ENCODE data around the gene SGIP1.

SGIP1 gene

DNA sequence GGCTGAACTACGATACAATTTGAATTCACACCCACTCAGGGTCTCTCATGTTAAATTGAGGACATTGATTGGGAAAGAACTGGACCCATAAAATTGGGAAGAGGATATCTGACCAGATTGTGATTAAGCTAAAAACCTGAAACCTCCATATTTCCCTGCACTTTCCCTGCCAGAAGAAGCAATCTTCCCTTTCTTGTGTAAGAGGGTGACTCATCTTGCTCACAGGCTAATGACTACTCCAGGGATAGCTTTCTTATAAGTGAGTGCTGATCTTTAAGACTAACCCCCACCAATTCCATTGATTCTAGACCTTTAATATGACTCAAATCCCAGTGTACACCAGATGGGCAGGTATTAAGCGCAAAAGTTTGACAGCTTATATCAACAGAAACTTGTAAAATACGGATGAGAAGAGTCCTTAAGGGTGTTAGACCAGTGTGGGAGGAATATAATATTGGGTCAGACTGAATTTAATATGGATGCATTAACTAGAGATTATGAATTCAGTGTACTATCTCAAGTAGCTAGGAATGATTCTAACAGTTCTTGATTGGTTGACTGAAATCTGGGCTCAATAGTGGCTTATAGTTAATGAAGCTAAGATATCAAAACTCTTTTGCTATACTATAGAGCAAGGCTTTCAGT, 12.1 kb upstream of the SGIP1 start:
- no peak for DNase-seq

DNA sequence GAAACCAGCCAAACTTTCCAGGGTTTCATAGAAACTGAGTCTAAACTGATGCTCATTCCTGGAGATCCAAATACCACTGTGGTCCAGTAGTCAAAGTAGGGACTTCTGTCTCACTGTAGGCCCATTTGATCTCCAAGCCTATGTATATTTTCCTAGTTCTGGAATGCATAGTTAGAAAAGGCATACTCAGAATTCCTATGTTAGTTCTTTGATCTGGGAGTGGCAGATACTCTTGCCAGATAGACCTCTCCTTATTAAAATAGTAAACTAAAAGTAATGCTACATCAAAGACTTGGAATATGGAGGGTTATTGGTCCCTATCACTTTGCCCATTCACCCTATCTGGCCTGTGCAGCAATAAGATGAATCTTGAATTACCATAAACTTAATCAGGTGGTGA, 10.4 kb upstream of the SGIP1 start:
- DNase-seq: no peak

DNA sequence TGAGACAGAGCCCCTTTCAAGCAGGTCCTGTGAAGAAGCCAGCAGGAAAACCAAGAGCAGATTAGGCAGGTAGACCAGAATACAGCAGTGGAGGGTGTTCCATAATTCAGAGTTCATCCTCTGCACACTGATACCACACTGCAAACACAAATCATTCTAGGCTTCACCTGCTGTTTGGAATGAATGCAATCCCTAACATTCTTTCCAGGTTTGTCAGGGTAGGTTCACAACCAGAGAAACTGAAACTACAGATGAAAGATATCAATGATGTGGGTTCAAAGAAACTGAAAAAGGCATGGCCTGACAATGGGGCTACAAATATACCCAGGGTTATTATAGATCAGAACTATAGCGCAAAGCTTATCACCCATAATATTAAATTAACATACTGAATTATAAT, 8.9 kb upstream of the SGIP1 start:
- no peak for DNase-seq

DNA sequence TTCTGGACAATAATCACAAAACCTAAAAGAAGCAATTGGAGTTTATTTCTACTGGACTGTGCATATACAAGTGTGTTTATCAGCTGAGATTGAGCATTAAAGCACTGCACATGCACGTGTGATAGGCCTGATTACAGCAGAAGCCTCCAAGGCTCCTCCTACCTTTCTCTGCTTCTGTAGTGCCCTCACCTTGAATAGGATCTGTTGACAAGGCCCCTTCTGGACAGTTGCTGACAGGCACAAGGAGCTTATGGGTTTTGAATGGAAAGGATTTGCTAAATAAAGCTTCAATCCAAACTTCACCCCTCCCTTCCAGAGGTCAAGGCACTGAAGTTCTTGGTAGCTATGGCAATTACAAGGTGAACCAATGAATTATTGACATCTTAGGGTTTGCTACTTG, 7.9 kb upstream of the SGIP1 start:
- no peak for DNase-seq

DNA sequence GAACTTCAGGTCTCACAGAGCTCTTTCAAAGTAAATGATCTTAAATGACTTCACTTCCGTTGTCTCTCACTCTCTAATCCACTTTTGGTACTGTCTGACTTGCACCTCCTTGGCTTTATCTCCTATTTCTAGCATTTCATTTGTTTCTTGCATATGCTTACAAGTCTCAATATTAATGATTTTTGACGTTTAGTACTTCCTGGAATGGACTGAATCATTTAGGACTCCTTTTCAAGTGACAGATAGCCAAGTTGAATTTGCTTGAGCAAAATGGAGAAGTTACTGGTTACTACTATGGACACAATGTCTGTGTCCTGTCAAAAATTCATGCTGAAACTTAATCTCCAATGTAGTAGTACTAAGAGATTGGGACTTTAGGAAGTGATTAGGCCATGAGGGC, 7.0 kb upstream of the SGIP1 start:
- no peak for DNase-seq

DNA sequence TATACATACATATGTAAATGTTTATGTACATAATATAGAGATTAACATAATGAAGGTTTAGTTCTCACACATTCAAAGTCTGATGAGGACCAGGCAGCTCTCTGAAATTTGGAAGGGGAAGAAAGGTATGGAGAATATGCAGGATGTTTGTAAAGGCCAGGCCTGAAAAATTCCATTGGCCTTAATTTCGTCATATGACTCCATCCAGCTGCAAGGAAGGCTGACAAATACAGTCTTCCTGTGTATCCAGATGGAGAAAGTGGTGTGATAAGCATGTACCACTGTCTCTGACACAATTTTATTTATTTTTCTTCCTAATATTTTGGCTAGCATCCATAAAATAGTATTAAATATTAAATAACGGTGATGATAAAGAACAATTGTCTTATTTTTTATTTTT, 6.3 kb upstream of the SGIP1 start:
- no peak for DNase-seq

DNA sequence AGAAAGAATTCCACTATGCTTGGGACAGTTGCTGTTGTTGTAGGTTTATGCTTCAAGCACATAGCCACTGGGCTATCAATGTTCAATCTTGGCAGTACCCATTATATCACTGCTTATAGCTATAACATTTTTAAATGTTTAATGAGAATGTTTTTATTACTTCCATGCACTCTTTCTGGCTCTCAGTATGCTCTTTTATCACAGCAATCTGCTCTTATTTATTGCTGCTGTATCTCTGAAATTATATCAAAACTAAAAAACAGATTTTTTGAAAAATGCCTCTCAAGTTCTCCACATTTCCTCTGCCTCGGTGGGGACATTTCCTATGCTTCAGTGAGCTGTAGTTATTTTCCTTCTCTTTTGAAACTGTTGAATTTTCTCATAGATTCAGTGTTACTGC, 5.4 kb upstream of the SGIP1 start:
- DNase-seq: no peak

DNA sequence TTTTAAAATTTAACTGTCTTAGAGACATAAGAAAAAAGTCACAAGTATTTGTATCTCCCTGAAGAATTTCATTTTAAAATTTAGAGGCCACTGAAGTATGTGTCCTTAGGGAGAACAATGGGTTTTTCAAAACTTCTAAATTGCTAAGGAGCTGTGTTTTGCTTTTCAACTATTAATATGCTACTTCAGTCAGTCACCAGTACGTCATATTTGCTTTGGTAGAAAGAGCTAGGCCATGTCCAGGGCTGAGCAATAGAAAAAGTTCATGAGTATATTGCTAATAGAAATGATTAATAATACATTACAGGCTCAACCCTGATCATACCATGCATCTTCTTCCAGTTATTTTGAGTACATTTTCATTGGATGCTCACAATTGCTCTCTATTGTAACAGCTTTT, 1.7 kb upstream of the SGIP1 start:
- no peak for DNase-seq

DNA sequence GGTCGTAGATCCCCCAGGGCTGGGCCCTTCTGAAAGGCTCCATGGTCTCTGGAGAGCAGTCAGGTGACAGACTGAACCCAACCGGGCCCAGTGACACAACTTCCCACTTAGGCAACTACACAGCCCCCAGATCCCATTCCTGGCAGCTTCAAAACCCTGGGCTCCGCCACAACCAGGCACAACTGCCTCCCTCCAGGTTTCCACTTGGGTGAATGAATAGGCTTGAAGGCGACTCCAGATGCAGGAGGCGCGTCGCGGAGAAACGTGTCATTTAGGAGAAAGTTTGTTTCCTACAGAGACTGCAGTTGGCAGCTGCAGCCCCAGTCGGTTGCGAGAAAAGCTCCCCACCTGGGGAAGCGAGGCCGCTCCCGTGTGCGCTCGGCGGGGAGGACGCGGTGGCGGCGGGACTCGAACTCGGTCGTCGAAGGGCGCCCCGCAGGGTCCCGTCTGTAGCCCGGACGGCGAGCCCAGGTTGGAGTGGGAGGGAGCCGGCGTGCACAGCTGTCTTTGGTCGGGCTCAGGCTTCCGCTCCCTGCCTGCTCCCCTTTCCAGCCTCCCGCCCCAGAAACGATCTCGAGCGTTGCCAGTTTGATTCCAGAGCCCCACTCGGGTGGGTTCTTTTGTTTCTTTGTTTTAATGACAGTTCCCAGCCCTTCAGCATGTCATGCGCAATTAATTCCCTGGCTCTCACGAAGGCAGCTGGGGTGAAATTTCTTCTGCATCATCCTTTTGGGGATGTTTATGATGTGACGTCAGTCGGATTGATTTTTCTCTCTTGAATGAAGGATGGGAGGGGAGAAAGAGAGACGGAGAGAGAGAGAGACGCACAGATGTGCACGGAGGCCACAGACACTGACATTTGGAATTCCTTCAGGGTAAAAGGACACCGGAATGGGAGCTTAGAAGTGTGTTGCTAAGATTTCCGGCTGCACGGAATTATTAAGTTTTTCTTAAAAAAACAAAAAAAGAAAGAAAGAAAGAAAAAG, 862 bp upstream of the SGIP1 start:
- DNase-seq: no peak

DNA sequence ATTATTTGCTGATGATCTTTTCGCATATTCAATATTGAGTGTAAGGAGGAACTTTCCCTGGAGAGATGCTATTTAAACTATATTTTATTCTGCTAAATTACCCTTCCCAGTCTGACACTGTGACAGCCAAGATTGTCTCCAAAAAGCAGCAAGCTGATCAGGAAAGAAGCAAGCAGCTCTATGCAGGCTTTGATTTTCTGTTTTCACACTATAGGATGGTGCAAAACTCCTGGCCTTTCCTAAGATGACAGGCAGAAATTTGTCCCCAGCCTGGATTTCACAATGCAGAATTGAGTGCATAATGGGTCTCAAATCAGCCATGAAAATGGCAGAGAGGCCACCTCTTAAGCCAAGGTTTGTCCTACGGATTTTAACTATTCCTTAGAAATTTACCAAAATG, 1.1 kb downstream of the SGIP1 start:
- no peak for DNase-seq

DNA sequence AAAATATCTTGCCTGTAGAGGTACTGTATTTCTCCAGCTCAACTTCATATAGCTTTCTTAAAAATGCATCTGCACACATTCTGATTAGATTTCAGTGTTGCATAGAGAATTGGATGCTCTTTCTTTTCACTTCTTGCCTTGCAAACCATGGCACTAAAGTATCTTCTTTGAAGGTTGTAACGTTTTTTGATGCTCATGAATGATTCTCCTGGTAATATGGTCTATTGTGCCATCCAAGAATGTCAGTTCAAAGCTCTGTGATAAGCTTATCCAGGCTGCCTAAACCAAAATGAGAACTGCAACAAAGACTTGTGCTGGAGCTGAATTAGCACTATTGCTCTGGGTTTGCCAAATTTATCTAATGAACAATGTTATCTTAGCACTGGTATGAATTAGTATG, 1.9 kb downstream of the SGIP1 start:
- DNase-seq: no peak

DNA sequence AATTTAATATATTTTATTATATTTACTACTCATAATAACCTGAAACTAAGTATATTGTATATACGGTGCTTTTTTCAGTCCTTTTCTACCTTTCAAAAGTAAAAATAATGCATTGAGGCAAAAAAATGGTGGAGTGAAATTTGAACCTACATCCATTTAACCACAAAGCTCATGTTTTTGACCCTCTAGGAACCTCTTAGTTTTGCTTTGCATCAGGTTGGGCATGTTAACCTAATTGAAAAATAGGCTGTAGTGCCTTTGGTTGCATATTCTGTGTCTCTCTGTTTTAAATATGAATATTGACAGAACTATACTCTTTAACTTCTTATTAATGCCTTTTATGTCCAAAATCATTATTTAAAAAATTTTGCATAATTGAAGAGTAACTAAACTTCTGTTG, 3.8 kb downstream of the SGIP1 start:
- no peak for DNase-seq

DNA sequence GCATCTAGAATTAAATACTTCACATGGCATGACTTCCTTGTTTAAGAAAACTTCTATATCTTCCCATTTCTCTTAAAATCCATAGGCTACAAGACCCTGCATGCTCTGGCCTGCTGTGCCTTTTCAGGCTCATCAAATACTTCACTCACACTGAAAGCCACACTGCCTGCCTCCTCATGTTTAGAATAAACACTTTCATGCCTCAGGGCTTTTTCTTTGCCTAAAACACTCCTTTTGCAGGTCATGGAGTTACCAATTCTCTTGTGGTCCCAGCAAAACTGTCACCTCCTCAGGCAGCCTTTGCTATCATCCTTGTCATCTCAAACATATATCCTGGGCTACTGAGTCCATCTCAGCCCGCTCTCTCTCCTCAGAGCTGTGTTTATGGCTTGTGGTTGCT, 5.5 kb downstream of the SGIP1 start:
- DNase-seq: no peak

DNA sequence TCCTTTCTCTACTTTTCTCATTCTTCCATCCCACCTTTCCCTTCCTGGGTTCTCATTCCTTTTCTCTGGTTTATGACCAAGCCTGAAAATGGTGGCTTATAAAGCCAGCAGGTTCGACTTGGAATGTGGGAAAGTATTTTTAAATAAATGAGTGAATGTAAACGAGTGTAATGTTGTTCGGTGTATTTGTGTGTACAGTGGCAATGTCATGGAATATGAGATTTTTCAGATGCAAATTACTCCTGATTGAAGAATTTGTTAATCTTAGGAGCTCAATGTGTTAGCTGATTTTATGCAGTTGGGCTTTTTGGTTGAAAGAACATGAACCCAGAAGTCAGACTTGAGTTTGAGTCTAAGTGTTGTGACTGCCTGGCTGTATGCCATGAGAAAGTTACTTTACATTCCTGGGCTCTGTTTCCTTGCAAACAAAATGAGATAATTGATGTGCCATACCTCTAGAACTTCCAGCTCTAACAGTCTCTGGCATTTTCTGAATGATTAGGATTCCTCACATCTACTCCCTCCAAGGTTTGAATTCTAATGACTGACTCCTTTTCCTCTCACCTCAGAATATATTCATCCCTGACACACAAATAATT, 6.6 kb downstream of the SGIP1 start:
- DNase-seq: no peak

DNA sequence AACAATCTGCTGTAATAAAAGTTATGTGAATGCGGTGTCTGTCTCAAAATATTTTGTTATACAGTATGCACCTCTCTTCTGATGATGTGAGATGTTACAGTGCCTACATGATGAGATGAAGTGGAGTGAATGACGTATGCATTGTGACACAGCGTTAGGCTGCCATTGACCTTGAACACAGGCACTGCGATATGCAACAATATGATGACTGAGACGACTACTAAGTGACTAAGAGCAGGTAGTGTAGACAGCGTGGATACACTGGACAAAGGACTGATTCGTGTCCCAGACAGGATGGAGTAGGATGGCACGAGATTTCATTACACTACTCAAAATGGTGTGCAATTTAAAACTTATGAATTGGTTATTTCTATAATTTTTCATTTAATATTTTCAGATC, 8.4 kb downstream of the SGIP1 start:
- no peak for DNase-seq

DNA sequence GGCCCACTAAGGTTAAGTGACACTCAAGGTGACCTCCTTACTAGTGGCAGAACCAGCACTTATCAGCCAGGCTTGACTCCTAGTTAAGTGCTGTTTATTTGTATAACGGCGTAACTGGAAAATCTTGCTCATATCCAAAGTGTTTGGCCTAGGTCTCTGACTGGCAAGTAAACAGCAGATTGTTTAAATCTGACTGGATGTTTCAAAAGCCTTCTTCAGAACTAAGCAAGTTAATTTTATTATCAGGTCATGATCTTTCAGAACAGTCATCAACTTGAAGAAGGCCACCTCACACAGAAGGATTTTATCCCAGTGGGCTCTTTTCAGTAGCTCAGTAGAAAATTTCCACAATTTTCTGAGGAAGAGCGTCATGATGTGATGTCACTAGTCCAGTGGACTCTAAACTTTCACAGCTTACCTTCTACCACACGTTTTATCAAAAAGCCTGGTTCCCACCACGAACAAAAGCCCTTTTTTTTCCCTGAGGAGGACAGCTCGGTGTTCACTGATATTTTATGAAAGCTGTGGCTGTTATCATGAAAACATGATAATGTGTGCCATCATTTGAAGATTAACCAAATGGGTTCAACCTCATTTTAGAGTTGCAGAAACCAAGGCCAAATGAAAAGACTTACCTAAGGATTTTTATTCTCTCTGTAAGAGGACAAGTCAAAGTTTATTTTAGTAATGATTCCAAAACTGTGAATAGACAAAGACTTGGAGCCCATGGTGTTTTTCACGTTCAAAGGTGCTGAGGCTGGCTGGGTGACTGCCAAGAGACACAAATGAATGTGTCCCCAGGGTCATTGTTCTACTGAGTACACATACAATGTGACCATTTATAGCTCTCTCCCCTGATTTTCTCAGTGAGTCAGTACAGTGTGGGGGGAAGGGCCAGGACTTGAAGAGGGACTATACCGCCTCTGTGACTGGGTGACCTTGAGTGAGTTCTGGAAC, 9.1 kb downstream of the SGIP1 start:
- no peak for DNase-seq

DNA sequence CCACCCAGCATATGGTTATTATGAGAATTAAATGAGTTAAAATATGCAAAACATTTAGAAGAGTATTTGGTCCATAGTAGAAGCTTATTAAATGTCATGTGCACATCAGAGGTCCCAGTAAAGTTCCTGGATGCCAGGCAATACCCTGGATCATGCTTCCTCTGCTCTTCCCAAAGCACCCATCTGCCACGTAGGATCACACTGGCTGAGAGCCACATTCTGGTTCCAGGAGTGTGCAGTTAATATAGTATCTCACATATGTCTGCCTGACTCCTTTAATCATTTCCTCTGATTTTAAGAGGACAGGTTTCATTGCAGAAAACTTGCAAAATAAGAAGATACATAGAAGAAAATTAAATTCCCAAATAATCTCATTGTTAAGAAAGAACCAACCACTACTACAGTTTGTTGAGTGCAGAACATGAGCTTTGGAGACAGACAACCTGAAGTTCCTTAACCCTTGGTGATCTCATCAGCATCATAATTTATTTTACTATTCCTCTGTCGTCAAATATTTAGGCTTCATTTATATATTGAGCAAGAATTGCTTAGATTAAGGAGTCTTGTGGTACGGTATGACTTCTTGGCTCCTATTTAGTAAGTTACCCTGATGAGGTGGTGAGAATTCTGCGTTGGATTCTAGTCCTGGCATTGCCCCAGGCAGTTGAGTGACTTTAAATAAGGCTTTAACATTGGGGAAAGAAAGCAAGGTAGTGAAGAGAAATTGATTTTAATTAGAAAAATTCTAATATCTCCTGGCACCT, 12.3 kb downstream of the SGIP1 start:
- no peak for DNase-seq

DNA sequence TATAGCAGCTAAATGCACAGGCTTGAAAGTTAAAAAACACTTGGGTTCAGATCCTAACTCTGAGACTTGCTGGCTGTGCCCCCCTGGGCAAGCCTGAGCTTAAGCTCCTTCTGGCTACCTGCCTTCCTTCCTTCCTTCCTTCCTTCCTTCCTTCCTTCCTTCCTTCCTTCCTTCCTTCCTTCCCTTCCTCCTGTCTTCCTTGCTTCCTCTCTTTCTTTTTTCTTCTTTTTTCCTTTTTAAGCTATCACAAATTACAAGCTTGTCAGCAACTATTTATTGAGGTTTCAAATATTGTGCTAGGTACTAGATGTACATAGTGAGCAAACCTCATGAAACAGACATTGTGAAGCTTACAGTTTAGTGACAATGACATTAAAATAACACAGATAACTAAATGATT, 15.1 kb downstream of the SGIP1 start:
- no peak for DNase-seq

DNA sequence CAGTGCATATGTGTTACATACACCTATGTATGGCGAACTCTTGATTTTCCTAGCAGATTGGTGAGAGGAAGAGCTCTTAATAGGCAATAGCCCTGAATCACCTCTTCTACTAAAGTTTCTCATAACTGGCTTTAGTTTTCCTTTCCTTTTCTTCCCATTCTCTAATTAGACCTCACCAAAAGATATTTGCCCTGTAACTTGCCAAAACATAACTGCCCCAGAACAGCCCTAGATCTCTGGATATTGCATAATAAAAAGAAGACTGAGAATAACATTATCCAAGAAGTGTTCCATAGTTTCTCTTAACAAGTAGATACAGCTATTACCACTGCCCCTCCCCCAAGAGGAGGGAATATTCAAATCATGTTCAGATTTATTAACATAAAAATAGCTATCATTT, 16.3 kb downstream of the SGIP1 start:
- DNase-seq: no peak

DNA sequence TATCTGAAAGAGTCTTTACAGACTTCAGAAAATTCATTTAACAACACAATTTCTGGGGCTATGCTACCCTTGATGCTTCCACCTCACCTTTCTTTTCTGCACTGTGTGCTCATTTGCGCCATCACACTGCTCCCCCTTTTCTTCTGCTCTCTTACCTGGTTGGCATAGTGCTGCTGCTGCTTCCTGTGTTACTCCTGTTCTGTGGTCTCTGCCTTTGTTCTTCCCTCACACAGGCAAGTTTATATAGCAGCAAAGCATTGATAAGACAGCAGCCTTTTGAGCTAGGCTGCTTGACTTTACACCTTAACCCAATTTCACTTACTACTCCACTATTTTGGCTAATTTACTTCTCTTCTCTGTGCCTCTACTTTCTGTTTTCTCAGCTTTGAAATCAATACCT, 18.3 kb downstream of the SGIP1 start:
- DNase-seq: no peak

DNA sequence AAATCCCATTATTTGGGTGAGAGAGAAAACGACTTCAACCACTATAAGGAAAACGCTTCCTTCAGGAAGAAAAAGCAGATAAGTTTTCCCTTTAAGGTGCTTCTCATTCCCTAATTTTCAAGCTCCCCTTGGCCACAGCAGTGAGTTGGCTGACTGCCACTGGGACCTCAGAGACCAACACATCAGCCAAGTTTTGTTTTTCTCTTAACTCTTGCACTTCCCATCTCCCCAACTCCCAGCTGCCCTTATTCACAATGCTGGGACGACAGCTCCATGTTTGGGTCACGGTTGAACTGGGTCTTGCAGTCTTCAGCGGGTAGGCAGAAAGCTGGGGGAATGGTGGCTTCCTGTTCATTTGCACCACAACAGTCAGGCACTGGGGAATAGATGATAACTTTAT, 18.9 kb downstream of the SGIP1 start:
- DNase-seq: no peak

DNA sequence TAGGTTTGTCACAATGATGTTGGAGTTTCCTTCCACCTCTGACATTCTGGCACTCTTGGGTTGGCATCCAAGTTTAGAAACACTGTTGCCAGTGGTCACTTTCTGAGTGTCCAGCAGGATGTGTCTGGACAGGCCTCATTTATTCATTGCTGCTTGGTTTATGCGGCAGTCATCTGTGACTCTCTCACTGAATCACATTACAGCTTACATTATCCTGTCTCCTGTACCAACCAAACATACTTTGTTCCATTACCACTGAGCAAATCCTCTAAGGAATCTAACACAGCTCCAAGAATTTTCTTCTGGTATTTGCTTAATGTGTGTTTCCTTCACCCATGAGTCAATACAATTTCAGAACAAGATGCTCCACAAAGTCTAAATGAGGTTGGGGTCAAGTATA, 19.9 kb downstream of the SGIP1 start:
- DNase-seq: no peak
